OCI-LY7 (cell line): ENCODE data around the gene MAP2K5. TPM values are rescaled to one million over a fixed set of nuclear protein-coding genes. Genes with fewer than 3 reads are reported as not detected.

Experiments
- BruUV-seq: library from RNA; stranded (reverse); fragments of 400-500 nt; replicated peaks from 2 replicates; lab custom pipeline; 2021; lab: Mats Ljungman, UMichigan
- CTCF ChIA-PET: fragments of 300-600 bp; sonication (Branson Sonifier 250); formaldehyde crosslinking; loops from one replicate; lab custom pipeline; 2022; ENCODE audit warnings: antibody characterized with exemption; ENCODE audit not compliant: unreplicated experiment; lab: Charles Lee
- POLR2A ChIA-PET: fragments of 300-600 bp; sonication (Branson Sonifier 250); formaldehyde crosslinking; loops from one replicate; lab custom pipeline; 2022; ENCODE audit warnings: antibody characterized with exemption; lab: Charles Lee
- DNase-seq: peaks from one replicate; pipeline ENCODE4 v3.0.0-alpha.2; 2015; ENCODE audit warnings: low spot score
- H2AFZ ChIP-seq: fragments of 200-600 bp; sonication (generic), shearing (Covaris generic); 2 replicates; pipeline ENCODE4 v1.6.1; 2014; ENCODE audit warnings: mild to moderate bottlenecking, antibody characterized with exemption, low read length, moderate library complexity
- H3K27ac ChIP-seq: fragments of 200-600 bp; sonication (generic); 2 replicates; pipeline ENCODE4 v1.5.1; 2014; ENCODE audit warnings: mixed run types, low read depth, mild to moderate bottlenecking, moderate library complexity, low read length, inconsistent platforms; ENCODE audit not compliant: poor library complexity, severe bottlenecking
- H3K36me3 ChIP-seq: fragments of 200-600 bp; sonication (generic); 2 replicates; pipeline ENCODE4 v1.6.1; 2014; ENCODE audit warnings: mild to moderate bottlenecking, antibody characterized with exemption, low read length, moderate library complexity, mixed read lengths; ENCODE audit not compliant: insufficient read depth
- H3K4me1 ChIP-seq: fragments of 200-600 bp; sonication (generic); 2 replicates; pipeline ENCODE4 v1.5.1; 2014; ENCODE audit warnings: mild to moderate bottlenecking, low read length; ENCODE audit not compliant: insufficient read depth, poor library complexity, severe bottlenecking
- H3K4me2 ChIP-seq: fragments of 200-600 bp; sonication (generic); 2 replicates; pipeline ENCODE4 v1.6.1; 2014; ENCODE audit warnings: mild to moderate bottlenecking, low read length
- H3K4me3 ChIP-seq: fragments of 200-600 bp; sonication (generic); 2 replicates; pipeline ENCODE4 v1.5.1; 2014; ENCODE audit warnings: mild to moderate bottlenecking, low read depth, low read length; ENCODE audit not compliant: poor library complexity, severe bottlenecking
- H3K79me2 ChIP-seq: fragments of 200-600 bp; sonication (generic); 2 replicates; pipeline ENCODE4 v1.6.1; 2016; ENCODE audit warnings: low read depth, mild to moderate bottlenecking, low read length, moderate library complexity, mixed read lengths; ENCODE audit not compliant: insufficient read depth
- H3K9me2 ChIP-seq: fragments of 200-600 bp; sonication (generic); 2 replicates; pipeline ENCODE4 v1.6.1; 2016; ENCODE audit warnings: mild to moderate bottlenecking, low read length, mixed read lengths; ENCODE audit not compliant: insufficient read depth
- H3K9me3 ChIP-seq: fragments of 200-600 bp; sonication (generic); 2 replicates; pipeline ENCODE4 v1.6.1; 2014; ENCODE audit warnings: mild to moderate bottlenecking, mixed run types, low read length, mixed read lengths
- H4K20me1 ChIP-seq: fragments of 200-600 bp; sonication (generic); 2 replicates; pipeline ENCODE4 v1.6.1; 2014; ENCODE audit warnings: mild to moderate bottlenecking, antibody characterized with exemption, low read length, moderate library complexity, mixed read lengths; ENCODE audit not compliant: insufficient read depth
- EZH2phosphoT487 ChIP-seq: fragments of 200-600 bp; sonication (generic); IDR thresholded peaks from 2 replicates; pipeline ENCODE4 v1.6.1; 2018; ENCODE audit warnings: low read depth, borderline replicate concordance, mild to moderate bottlenecking, mixed run types, antibody characterized with exemption, low read length, moderate library complexity, mixed read lengths
- intact Hi-C: fragments of 100-400 bp; cut with micrococcal nuclease; formaldehyde crosslinking; loops from one replicate; pipeline ENCODE4 v1.10.0; 2022; ENCODE audit not compliant: unreplicated experiment
- total RNA-seq, 2 experiments: library from RNA; depleted of rRNA in 1 of 2; stranded (reverse); fragments of >200 nt in 1 of 2; shearing (Covaris generic) in 1 of 2; gene quantifications; 2 replicates each; pipeline ENCODE4 v1.2.3, GENCODE V29; 2014 to 2022
- TF ChIP-seq, protein P1 (sequence below): fragments of 200-600 bp; sonication (generic); conservative IDR thresholded peaks from 2 replicates; pipeline ENCODE4 v1.5.1; 2014; ENCODE audit warnings: mild to moderate bottlenecking, antibody characterized with exemption, low read length, moderate library complexity, mixed read lengths

Gene MAP2K5
- total RNA-seq, 2 experiments from 2014 or later, result 10.2 to 35.0 TPM

DNA sequence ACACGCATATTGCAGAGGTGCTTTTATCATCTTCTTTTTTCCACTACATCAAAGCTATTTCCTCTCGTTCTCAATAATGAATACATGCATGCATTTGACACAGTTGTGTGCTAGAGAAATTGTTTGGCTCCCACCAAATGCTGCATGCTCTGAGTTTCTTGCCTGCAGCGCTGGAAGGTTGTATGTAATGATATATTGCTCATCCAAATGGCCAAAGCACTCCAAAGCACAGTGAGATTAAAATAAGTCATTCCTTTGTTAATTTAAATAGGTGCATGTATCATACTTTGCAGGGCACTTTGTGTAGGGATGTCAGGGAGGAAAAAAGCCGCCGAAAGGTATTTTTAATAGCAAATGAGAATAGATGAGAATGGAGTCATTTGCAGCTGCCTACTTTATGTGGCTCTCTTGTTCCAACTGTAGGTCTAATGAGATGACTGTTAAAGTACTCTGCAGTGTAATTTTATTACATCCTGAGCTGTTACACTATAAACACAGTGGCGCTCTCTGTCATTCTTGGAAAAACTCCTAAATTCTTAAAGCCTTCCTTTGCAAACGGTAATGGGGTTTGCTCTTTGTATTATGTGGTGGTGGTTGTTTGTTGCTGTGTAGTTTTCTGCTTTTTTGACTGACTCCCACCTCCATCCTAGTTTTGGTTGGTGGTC is 225.9 kb downstream of the MAP2K5 start:
- intact Hi-C loops, result no loop called here
- ChIA-PET CTCF (no interaction called here), POLR2A (interaction anchor here (1.0 kb wide), 1 partner anchor 8 kb away, joined by 3 read pairs; no protein-coding TSS in a partner anchor)
- H3K36me3 ChIP-seq, result no peaks in the 10 kb centered on the region
- H3K9me3 ChIP-seq, result no peaks in the 10 kb centered on the region
- TF ChIP-seq, protein P1, sequence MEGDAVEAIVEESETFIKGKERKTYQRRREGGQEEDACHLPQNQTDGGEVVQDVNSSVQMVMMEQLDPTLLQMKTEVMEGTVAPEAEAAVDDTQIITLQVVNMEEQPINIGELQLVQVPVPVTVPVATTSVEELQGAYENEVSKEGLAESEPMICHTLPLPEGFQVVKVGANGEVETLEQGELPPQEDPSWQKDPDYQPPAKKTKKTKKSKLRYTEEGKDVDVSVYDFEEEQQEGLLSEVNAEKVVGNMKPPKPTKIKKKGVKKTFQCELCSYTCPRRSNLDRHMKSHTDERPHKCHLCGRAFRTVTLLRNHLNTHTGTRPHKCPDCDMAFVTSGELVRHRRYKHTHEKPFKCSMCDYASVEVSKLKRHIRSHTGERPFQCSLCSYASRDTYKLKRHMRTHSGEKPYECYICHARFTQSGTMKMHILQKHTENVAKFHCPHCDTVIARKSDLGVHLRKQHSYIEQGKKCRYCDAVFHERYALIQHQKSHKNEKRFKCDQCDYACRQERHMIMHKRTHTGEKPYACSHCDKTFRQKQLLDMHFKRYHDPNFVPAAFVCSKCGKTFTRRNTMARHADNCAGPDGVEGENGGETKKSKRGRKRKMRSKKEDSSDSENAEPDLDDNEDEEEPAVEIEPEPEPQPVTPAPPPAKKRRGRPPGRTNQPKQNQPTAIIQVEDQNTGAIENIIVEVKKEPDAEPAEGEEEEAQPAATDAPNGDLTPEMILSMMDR, result no peak
- no peak for TF ChIP-seq EZH2phosphoT487
- BruUV-seq, result no TSS peak
- H3K9me2 ChIP-seq, result no peaks in the 10 kb centered on the region
- H3K4me1 ChIP-seq, result peaks cover 37% of the 10 kb centered on the region
- H3K27ac ChIP-seq, result no peak overlapping the region
- DNase-seq, result no peak
- no peak overlapping the region for H3K4me3 ChIP-seq
- no peak overlapping the region for H3K4me2 ChIP-seq
- no peak overlapping the region for H2AFZ ChIP-seq
- no peaks in the 10 kb centered on the region for H4K20me1 ChIP-seq
- no peaks in the 10 kb centered on the region for H3K79me2 ChIP-seq

DNA sequence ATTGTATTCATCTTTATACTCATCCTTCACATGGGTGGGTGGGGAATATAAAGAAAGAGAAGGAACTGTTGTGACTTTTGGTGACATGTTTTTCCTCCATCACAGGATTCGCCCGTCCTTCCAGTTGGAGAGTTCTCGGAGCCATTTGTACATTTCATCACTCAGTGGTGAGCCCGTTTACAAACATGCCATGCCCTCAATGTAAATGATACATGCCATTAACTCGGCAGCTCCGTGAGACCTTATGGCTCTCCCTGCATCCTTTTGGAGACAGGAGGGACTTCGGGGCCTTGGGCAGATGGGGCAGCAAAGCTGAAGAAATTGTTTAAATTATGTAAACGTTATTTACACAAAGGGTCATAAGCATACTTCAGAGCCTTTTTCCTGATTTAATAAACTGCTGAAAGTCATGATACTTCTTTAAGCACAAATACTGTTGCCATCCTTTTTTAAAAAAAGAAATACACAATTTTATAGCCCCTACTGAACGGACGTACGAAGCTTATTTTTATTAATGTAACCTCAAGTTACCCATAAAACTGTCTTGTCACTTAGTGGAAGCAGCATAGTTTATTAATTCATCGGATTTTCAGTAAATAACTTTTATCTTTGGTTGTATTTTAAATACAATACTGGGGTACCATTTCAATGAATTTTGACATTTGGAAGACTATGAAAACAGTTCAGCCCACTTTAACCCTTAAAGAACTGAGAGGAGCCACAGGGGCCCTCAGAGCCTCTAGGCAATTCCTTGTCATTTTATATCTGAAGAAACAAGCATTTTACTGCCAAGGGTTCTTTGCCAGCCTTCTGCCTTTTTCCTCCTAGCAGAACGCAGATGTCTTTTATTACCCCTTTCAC is 227.2 kb downstream of the MAP2K5 start:
- H3K27ac ChIP-seq, result no peak overlapping the region
- TF ChIP-seq EZH2phosphoT487, result no peak
- TF ChIP-seq, protein P1, result no peak
- H3K9me2 ChIP-seq, result no peaks in the 10 kb centered on the region
- no peaks in the 10 kb centered on the region for H3K79me2 ChIP-seq
- H2AFZ ChIP-seq, result no peak overlapping the region
- intact Hi-C loops, result no loop called here
- BruUV-seq, result no TSS peak
- peaks cover 29% of the 10 kb centered on the region for H3K4me1 ChIP-seq
- no peak overlapping the region for H3K4me3 ChIP-seq
- ChIA-PET CTCF (no interaction called here), POLR2A (interaction anchor here (1.0 to 1.3 kb wide), 3 partner anchors 8 to 15 kb away, joined by 3 to 6 read pairs (median 3); no protein-coding TSS in a partner anchor)
- no peak overlapping the region for H3K4me2 ChIP-seq
- H3K9me3 ChIP-seq, result no peaks in the 10 kb centered on the region
- H4K20me1 ChIP-seq, result no peaks in the 10 kb centered on the region
- no peaks in the 10 kb centered on the region for H3K36me3 ChIP-seq
- DNase-seq, result no peak
